ENCODE measurements around the gene FMN1. TPM values are rescaled to one million over a fixed set of nuclear protein-coding genes. Genes with fewer than 3 reads are reported as not detected.

FMN1 gene
- total and polyA plus RNA-seq, 2 of the 8 experiments (the other 6 are each of a cell fraction or from before 2014, with no cell fraction given), result 0.27 to 3.7 TPM

GRCh38 chr15:32918547-32918946 is 276.0 kb downstream of the FMN1 start:
- H3K36me3 ChIP-seq (ENCODE audit: control insufficient read depth in 2 of 4, insufficient read depth in 4 of 4, low read length in 3 of 4), result no peaks in the 10 kb centered on the region
- H3K4ac ChIP-seq (replicated peaks; ENCODE audit: insufficient read length, low read depth, low read length), result peak overlapping the region; percentile 12
- WGBS, 2 experiments (ENCODE audit: extremely low coverage in 1 of 2, insufficient coverage in 1 of 2, insufficient read length in 1 of 2, insufficient replicate concordance in 2 of 2, low coverage in 1 of 2, low lambda C conversion rate in 2 of 2, missing lambda C conversion rate in 1 of 2), result 52% methylated on average over 4 of the region's 4 CpGs; no CpG with 5 or more reads in 1 of the 2 experiments
- H3K18ac ChIP-seq (ENCODE audit: extremely low read depth, low read length), result no peak overlapping the region
- FAIRE-seq (no peak), DNase-seq (ENCODE audit: low read depth in 1 of 2, low spot score in 2 of 2) (no peak)
- ChIA-PET CTCF (ENCODE audit: partially characterized antibody) (interaction anchor here (0.6 to 1.5 kb wide), 6 partner anchors 9 to 190 kb away, joined by 3 to 7 read pairs (median 4); no protein-coding TSS in a partner anchor), POLR2A (ENCODE audit: partially characterized antibody) (interaction anchor here (0.7 to 1.3 kb wide), 2 partner anchors 23 to 59 kb away, joined by 3 to 4 read pairs; no protein-coding TSS in a partner anchor)
- H4K20me1 ChIP-seq (replicated peaks in 1 of 2; ENCODE audit: control insufficient read depth in 1 of 2, insufficient read depth in 2 of 2, low read length in 2 of 2), result no peaks in the 10 kb centered on the region
- no peaks in the 10 kb centered on the region for H3K27me3 ChIP-seq (replicated peaks in 1 of 4; ENCODE audit: control insufficient read depth in 3 of 4, extremely low read depth in 1 of 4, insufficient read depth in 3 of 4, low read length in 3 of 4)
- H4K91ac ChIP-seq (replicated peaks; ENCODE audit: insufficient read length, low read length), result no peak overlapping the region
- H2BK5ac ChIP-seq (ENCODE audit: low read depth, low read length), result no peak overlapping the region
- no peak overlapping the region for H2BK12ac ChIP-seq (ENCODE audit: low read depth, low read length)
- H3K9ac ChIP-seq (replicated peaks in 1 of 4; ENCODE audit: extremely low read depth in 1 of 4, low read depth in 3 of 4, low read length in 3 of 4), result no peak overlapping the region
- H3K23me2 ChIP-seq (ENCODE audit: low read depth, low read length), result no peaks in the 10 kb centered on the region
- no peaks in the 10 kb centered on the region for H3K79me2 ChIP-seq (ENCODE audit: control insufficient read depth in 1 of 2, insufficient read depth in 2 of 2, low read length in 2 of 2)
- TF ChIP-seq TEAD4 (IDR thresholded peaks at IDR 0.05; ENCODE audit: low read depth, low read length) (peak; percentile 51; the same call in 1 of the 2 replicates), POLR2AphosphoS5 (IDR thresholded peaks at IDR 0.05; ENCODE audit: low read depth, low read length) (no peak)
- H2AFZ ChIP-seq (ENCODE audit: low read length), result no peak overlapping the region
- H2BK20ac ChIP-seq (ENCODE audit: low read length), result no peak overlapping the region
- H3K9me3 ChIP-seq (ENCODE audit: insufficient read depth in 2 of 2, low read depth in 1 of 2, low read length in 1 of 2), result no peaks in the 10 kb centered on the region
- no peak overlapping the region for H3K14ac ChIP-seq (ENCODE audit: insufficient read length)
- H3K56ac ChIP-seq (replicated peaks; ENCODE audit: insufficient read length, low read depth, low read length), result no peak overlapping the region
- H3K4me3 ChIP-seq (ENCODE audit: extremely low read depth in 1 of 4, insufficient read depth in 2 of 4, low read depth in 3 of 4, low read length in 4 of 4), result no peak overlapping the region
- no peak overlapping the region for H3K4me2 ChIP-seq (ENCODE audit: insufficient read depth in 1 of 2, low read depth in 2 of 2, low read length in 2 of 2)
- H3K79me1 ChIP-seq (ENCODE audit: low read depth, low read length), result no peaks in the 10 kb centered on the region
- H2AK5ac ChIP-seq (ENCODE audit: low read depth, low read length), result no peak overlapping the region
- H2BK120ac ChIP-seq (replicated peaks; ENCODE audit: low read depth, low read length), result no peak overlapping the region
- no peak overlapping the region for H4K5ac ChIP-seq (ENCODE audit: insufficient read length, low read depth, low read length)
- no peak overlapping the region for H2BK15ac ChIP-seq (ENCODE audit: low read length)
- H3K23ac ChIP-seq (ENCODE audit: insufficient read length), result no peak overlapping the region
- H3K27ac ChIP-seq (ENCODE audit: low read depth, low read length), result no peak overlapping the region
- peaks cover 0 to 6% (median 4%) of the 10 kb centered on the region in 4 experiments; a peak in 2 of 7 replicates for H3K4me1 ChIP-seq (replicated peaks in 1 of 4; ENCODE audit: control insufficient read depth in 3 of 4, insufficient read depth in 4 of 4, low read length in 3 of 4)
- H4K8ac ChIP-seq (ENCODE audit: extremely low read depth, insufficient read depth, low read length), result no peak overlapping the region
